Rectal smooth muscle tissue (tissue), 1 donor: ENCODE results near the gene SORCS2.

Source experiments
- H3K27ac ChIP-seq: one replicate; pipeline ENCODE4 v1.7.0; 2013; ENCODE audit warnings: low read depth, low read length, inconsistent platforms
- H3K27me3 ChIP-seq: one replicate; pipeline ENCODE4 v1.7.0; 2013; ENCODE audit warnings: low read length; ENCODE audit not compliant: control insufficient read depth, insufficient read depth
- H3K36me3 ChIP-seq: one replicate; pipeline ENCODE4 v1.7.0; 2013; ENCODE audit warnings: low read length; ENCODE audit not compliant: control insufficient read depth, insufficient read depth
- H3K4me1 ChIP-seq: one replicate; pipeline ENCODE4 v1.7.0; 2013; ENCODE audit warnings: low read length; ENCODE audit not compliant: control insufficient read depth, insufficient read depth
- H3K4me3 ChIP-seq: one replicate; pipeline ENCODE4 v1.7.0; 2013; ENCODE audit warnings: low read length
- H3K9ac ChIP-seq: one replicate; pipeline ENCODE4 v1.7.0; 2013; ENCODE audit warnings: low read length

The SORCS2 gene

DNA sequence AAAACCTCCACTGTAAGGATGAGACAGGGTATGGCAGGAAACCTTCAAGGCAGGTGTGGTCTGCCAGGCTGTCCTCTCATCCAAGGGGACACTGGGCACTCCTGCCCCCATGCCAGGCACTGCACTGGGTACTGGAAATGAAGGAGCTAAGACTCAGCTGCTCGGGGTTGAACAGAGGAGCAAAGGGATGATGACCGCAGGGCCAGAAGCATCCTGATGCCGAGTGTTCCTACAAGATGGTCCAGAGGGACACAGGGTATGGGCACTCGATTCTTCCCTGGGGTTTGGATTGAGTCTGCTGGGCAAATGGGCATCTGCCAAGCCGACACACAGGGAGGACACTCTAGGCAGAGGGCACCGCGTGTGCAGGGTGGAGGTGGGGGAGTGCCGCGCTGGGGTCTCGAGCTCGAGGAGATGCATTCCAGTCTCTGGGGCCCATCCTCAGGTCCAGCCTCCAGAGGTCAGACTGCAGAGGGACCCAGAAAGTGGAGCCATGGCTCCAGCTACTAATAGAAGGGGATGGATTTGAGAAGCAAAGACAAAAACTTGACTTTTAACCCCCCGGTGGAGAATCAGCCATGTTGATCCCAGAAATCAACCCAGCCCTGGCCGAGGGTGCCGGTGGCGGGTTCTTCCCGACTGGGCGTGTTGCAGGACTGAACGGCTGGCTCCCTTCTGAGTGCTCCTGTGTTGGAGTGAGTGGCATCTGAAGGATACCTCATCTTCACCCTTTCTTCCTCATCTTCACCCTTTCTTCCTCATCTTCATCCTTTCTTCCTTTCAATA, 500.3 kb downstream of the SORCS2 start:
- Histone ChIP-seq H3K36me3 (no peaks in the 10 kb centered on the region), H3K4me3 (no peak overlapping the region), H3K4me1 (no peaks in the 10 kb centered on the region), H3K27me3 (no peaks in the 10 kb centered on the region), H3K27ac (no peak overlapping the region), H3K9ac (no peak overlapping the region)

DNA sequence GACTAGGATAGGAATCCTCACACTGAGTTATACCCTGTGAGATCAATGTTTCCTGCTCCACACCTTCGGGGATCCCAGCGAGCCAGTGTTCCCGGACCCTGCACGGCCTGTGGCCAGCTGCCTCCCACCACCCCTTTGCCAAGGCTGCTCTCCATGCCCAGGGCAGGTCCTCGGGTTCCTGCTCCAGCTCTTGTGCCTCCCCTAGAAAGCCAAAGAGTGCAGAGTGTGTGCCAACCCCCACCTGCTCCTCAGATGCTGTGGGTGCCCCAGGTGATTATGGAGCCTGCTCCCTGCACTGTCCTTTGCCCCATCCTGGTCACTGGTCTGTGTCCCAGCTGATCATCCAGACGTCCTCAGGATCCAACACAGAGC, 500.9 kb downstream of the SORCS2 start:
- Histone ChIP-seq H3K36me3 (no peaks in the 10 kb centered on the region), H3K27me3 (no peaks in the 10 kb centered on the region)

GRCh38 chr4:7693711-7694110, 501.4 kb downstream of the SORCS2 start:
- Histone ChIP-seq H3K27me3 (no peaks in the 10 kb centered on the region), H3K36me3 (no peaks in the 10 kb centered on the region), H3K9ac (no peak overlapping the region), H3K4me1 (no peaks in the 10 kb centered on the region), H3K4me3 (no peak overlapping the region), H3K27ac (no peak overlapping the region)

More for the DNA sequence above, 500.9 kb downstream of the SORCS2 start:
- no peak overlapping the region for H3K4me3 ChIP-seq
- no peak overlapping the region for H3K9ac ChIP-seq
- no peak overlapping the region for H3K27ac ChIP-seq
- H3K4me1 ChIP-seq, result no peaks in the 10 kb centered on the region

DNA sequence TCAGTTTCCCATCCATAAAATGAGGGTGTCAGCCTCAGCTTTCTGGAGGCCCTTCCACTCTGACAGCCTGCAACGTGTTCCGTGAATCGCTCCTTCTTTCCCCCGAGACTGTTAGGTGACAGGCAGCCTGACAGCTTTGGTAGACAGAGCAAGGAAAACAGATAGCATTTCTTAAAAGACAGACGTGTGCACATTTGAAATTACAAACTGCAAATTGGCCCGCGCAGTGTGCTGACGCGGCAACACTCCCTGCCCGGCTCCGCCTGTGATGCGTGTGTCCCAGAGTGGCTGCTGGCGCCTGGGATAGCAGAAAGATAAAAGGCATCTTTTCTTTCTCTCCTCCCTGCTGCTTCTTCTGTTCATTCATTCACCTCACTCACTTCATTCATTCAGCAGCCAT, 502.0 kb downstream of the SORCS2 start:
- no peak overlapping the region for H3K4me3 ChIP-seq
- H3K4me1 ChIP-seq, result no peaks in the 10 kb centered on the region
- H3K27ac ChIP-seq, result no peak overlapping the region
- H3K9ac ChIP-seq, result no peak overlapping the region
- no peaks in the 10 kb centered on the region for H3K27me3 ChIP-seq
- H3K36me3 ChIP-seq, result no peaks in the 10 kb centered on the region

- Histone ChIP-seq H3K4me3 (no peak overlapping the region), H3K27me3 (peaks cover 5% of the 10 kb centered on the region), H3K36me3 (no peaks in the 10 kb centered on the region), H3K4me1 (no peaks in the 10 kb centered on the region), H3K27ac (no peak overlapping the region), H3K9ac (no peak overlapping the region)
Measured at GRCh38 chr4:7697343-7697742, 505.0 kb downstream of the SORCS2 start.

DNA sequence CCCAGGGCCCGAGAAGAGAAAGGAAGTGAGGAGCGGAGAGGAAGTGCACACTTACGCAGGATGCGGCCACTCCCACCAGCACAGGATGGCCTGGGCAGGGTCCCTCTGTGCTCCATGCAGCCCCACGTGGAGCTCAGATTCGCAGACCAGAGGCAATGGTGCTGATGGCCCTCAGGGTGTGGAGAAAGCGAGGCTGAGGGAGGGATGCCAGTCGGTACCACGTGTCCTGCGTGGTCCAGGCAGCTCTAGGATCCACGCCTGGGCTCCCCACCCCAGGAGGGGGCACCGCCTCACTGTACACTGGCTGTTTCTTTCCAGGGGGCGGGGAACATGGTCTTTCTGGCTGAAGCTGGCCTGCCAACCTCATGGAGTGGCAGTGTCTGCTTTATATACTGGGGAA, 505.5 kb downstream of the SORCS2 start:
- Histone ChIP-seq H3K4me1 (no peaks in the 10 kb centered on the region), H3K36me3 (no peaks in the 10 kb centered on the region), H3K4me3 (no peak overlapping the region), H3K27ac (no peak overlapping the region), H3K27me3 (peaks cover 5% of the 10 kb centered on the region), H3K9ac (no peak overlapping the region)

- no peaks in the 10 kb centered on the region for H3K36me3 ChIP-seq
- H3K27me3 ChIP-seq, result peaks cover 5% of the 10 kb centered on the region
- no peak overlapping the region for H3K4me3 ChIP-seq
- no peaks in the 10 kb centered on the region for H3K4me1 ChIP-seq
- H3K27ac ChIP-seq, result no peak overlapping the region
- H3K9ac ChIP-seq, result no peak overlapping the region
Measured at GRCh38 chr4:7698584-7698983, 506.2 kb downstream of the SORCS2 start.

GRCh38 chr4:7699031-7699430, 506.7 kb downstream of the SORCS2 start:
- H3K27me3 ChIP-seq, result peaks cover 5% of the 10 kb centered on the region
- no peaks in the 10 kb centered on the region for H3K4me1 ChIP-seq
- H3K4me3 ChIP-seq, result no peak overlapping the region
- H3K9ac ChIP-seq, result no peak overlapping the region
- no peaks in the 10 kb centered on the region for H3K36me3 ChIP-seq
- no peak overlapping the region for H3K27ac ChIP-seq

- Histone ChIP-seq H3K27me3 (peaks cover 5% of the 10 kb centered on the region), H3K36me3 (no peaks in the 10 kb centered on the region), H3K9ac (no peak overlapping the region), H3K4me1 (no peaks in the 10 kb centered on the region), H3K4me3 (no peak overlapping the region), H3K27ac (no peak overlapping the region)
Measured at GRCh38 chr4:7699825-7700224, 507.5 kb downstream of the SORCS2 start.

- Histone ChIP-seq H3K27ac (no peak overlapping the region), H3K27me3 (peaks cover 5% of the 10 kb centered on the region), H3K9ac (no peak overlapping the region), H3K4me1 (no peaks in the 10 kb centered on the region), H3K4me3 (no peak overlapping the region), H3K36me3 (no peaks in the 10 kb centered on the region)
Measured at GRCh38 chr4:7700665-7701064, 508.3 kb downstream of the SORCS2 start.

DNA sequence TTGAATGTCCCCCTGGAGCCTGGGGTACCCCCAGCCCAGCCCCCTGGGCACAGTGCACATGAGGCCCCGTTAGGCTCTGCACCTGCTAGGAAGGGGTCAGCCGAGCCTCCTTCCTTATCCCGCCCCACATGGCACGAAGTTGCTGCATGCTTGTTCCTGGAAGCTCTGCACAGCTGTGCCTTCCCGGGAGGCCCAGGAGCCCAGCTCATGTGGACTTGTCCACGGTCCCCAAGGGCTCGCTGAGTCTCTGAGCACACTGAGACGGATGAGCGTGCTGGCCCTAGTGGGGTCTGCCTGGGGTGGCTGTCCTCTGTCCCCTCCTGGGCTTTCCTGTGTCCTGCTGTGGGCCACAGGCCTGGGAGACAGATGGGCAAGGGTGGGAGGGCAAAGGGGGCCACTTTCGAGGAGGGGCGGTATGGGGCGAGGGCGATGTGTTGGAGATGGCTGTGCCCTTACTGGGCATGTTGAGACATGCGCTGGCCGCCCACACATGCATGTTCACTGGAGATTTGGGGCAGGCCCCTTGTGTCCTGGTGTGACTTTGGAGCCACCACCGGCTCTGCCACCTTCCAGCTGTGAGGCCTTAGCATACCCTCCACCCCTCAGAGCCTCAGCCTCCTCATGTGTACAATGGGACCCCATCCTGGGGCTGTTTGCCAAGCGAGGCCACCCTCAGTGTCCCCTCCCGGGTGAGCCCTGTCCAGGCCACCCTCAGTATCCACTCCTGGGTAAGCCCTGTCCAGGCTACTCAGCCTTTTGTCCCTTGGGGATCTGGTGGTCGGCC, 509.7 kb downstream of the SORCS2 start:
- Histone ChIP-seq H3K4me1 (no peaks in the 10 kb centered on the region), H3K4me3 (no peak overlapping the region), H3K9ac (no peak overlapping the region), H3K36me3 (no peaks in the 10 kb centered on the region), H3K27ac (no peak overlapping the region), H3K27me3 (peaks cover 5% of the 10 kb centered on the region)

GRCh38 chr4:7703688-7704087, 511.4 kb downstream of the SORCS2 start:
- no peak overlapping the region for H3K9ac ChIP-seq
- peaks cover 5% of the 10 kb centered on the region for H3K27me3 ChIP-seq
- H3K4me3 ChIP-seq, result no peak overlapping the region
- no peaks in the 10 kb centered on the region for H3K4me1 ChIP-seq
- H3K36me3 ChIP-seq, result no peaks in the 10 kb centered on the region
- H3K27ac ChIP-seq, result no peak overlapping the region

DNA sequence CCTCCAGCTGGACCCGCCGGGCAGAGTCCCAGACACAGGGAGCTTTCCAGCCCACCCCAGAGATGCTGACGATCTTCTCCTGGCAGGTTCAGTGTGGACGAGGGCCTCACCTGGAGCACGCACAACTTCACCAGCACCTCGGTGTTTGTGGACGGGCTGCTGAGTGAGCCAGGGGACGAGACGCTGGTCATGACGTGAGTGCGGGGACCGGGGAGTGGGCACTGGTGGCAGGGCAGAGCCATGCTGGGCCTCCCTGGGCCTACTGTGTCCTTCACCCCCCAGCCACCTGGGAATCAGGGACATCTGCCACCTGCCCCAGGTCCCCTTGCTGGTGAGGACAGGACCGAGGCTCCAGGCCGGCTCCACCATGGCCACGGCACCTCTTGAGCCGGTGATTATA, 511.8 kb downstream of the SORCS2 start:
- Histone ChIP-seq H3K4me1 (no peaks in the 10 kb centered on the region), H3K27ac (no peak overlapping the region), H3K9ac (no peak overlapping the region), H3K4me3 (no peak overlapping the region), H3K27me3 (peaks cover 5% of the 10 kb centered on the region), H3K36me3 (no peaks in the 10 kb centered on the region)
